ENCODE results near the gene COL4A2. TPM values are rescaled to one million over a fixed set of nuclear protein-coding genes. Genes with fewer than 3 reads are reported as not detected.

COL4A2 gene
- polyA plus RNA-seq, 3 donors, result 465 to 580 (median 554) TPM

DNA sequence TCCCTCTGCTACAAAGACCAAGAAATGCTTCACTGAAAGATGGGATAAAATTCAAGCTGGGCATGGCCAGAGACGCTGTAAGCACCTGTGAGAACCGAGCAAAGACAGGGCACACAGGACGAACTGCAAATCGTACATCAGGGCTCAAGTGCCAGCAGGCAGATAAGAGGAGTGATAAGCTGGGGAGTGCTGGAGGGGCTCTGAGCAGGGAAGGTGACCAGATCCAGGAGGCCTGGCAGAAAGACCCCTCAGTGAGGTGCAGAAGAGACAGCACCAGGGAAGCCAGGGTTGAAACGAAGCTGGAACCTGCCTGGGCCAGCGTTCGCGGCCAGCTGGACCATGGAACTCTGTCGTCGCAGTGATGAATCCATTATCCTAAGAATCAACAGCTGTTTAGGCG lies 244.2 kb downstream of the COL4A2 start:
- DNase-seq, result no peak

GRCh38 chr13:110552767-110553166 lies 245.7 kb downstream of the COL4A2 start:
- no peak for DNase-seq

GRCh38 chr13:110553417-110553816 lies 246.3 kb downstream of the COL4A2 start:
- no peak for DNase-seq

- DNase-seq, result no peak
Measured at GRCh38 chr13:110554227-110554836, 247.2 kb downstream of the COL4A2 start.

- no peak for DNase-seq
Measured at GRCh38 chr13:110554946-110555345, 247.9 kb downstream of the COL4A2 start.

DNA sequence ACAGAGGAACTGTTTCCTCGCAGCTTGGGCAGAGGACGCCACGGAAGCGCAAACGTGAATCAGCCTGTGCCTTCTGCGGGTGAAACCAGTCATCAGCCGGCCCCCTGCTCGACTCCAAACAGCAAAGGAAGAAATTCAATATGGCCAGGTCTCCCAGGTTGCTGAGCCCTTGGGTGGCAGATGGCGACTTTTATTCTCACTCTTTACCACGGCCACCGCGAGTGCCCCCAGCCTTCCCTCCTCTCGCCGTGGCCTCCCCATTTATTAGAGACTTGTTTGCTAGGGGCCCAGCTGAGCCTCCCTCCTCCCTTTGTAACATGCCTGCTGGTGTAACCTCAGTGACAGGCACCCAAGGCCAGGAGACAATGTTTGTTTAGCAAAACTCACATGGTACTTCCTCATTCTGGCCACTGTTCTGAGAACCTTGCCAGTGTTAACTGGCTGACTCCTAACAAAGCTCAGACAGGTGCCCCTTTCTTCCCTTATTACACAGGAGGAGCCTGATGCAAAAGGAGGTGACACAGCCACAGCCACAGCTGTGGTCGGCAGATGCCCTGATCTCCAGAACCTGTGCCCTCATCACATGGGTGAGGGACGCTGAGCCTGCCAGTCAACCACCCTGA lies 248.6 kb downstream of the COL4A2 start:
- DNase-seq, result no peak

DNA sequence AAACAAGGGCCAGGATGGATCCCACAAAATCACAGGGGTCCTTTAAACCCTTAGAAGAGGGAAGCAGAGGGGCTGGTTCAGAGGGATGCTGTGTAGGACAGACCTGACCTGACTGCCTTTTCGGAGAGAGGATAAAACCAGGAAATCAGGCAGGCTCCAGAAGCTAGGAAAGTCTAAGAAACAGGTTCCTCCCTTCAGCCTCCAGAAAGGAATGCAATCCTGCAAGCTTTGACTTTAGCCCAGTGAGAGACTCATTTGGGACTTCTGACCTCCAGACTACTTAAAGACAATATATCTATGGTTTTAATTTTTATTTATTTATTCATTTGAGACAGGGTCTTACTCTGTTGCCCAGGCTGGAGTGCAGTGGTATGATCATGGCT lies 249.1 kb downstream of the COL4A2 start:
- DNase-seq, result no peak

DNA sequence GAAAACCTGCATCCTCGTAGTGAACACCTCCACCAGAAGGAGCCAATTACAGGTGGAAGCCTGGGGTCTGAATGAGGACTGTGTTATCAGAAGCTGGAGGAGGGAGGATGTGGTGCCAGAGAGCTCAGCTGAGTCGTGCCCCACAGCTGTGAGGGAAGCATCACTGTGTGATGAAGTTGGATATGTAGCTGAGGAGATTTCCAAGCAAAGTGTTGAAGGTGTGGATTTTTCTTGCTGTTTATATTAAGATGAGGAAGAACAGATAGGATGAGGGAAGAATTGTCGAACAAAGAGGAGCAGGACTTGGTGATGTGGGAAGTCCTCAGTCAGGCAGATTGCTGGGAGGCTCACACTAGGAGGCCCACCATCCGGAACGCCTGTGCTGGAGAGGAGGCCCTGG lies 250.0 kb downstream of the COL4A2 start:
- DNase-seq, result no peak

DNA sequence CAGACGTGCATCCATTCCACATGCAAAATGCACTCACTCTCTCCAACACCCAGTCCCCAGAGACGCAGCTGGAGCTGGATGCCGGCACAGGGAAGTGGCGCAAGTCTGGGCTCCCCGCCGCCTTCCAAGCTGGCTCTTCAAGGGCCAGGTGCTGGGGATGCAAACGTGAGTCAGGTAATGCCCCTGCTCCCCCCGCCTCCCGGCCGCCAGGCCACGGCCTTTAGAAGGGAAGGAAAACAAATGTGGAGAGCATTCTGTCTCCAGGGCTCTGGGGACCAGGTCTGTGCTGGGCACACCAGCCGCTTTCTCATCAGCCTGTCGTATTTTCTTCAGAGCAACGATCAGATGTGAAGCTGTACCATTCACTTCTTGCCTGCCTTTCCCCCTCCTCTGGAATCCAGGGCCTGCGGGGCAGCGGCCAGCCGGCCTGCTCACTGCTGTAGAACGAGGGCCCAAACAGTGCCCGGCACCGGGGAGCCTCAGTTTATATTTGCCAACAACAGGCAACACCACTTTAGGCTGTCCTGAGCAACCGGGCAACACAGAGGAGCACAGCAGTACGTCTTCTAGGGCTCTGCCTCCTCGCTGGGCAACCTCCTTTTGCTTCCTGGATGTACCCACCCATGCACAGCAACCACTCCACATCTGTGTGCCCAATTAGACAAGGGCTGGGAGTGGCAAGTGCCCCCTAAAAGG lies 250.7 kb downstream of the COL4A2 start:
- no peak for DNase-seq

DNA sequence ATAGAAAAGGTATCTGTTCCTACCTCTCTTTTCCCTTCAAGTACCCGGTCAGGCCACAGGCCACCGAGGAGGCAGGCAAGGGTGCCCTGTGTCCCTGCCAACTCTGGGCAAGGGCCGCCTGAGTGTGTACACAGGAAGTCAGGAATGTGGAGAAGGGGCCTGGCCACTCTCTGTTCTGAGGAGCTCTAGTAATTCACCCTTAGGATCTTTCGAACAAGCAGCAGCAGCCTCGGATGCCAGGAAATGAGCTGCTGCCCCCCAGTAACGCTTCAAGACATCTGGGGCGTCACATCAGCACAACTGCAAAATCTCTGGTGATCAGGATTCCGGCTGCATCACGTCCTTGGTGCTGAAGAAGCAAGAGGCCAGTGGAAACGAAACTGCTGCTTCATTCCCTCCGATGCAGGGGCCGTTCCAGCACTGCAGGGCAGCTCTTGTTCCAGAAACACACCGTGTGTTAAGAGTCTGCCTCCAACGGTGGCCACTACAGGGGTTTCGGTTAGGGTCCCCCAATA lies 252.4 kb downstream of the COL4A2 start:
- no peak for DNase-seq

- no peak for DNase-seq
Measured at GRCh38 chr13:110559986-110560385, 252.9 kb downstream of the COL4A2 start.

DNA sequence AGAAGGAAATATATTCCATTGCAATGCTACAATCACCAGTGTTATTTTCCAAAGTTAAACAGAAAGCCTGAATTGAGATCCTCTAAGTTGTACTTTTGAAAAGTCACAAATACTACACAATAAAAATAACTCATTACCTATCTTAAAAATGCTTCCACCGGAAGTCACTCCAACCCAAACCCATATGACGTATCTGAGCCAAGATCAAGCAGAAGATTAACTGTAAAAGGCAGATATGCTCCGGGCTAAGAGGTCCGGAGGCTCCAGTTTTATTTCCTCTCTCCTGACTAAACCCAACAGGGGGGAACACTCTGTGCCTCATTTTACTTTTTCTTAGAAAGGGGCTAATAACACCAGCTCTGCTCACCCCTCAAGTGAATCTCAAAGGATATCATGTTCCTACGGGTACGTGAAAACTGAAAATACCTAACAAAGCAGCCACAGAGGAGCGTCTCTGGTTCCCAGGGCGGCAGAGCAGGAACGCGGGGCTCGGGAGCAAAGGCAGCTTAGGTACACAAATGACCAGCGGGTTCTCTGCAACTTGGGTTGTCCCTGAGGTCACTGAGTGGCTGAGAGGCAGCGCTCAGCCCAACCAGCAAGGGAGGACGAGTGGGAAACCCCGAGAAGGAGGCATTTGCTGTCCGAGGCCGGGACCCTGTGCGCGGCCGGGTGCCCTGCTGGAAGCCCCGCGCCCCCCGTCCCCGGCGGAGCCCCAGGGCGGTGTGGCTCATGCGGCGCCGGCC lies 253.7 kb downstream of the COL4A2 start:
- no peak for DNase-seq

- DNase-seq, result peak; percentile 74
Measured at GRCh38 chr13:110561344-110562035, 254.4 kb downstream of the COL4A2 start, which contains the start of gene RAB20. TSS of gene RAB20 (minus strand) at chr13:110561722. CDS start at chr13:110561519, 203 bp downstream.

- DNase-seq, result no peak
Measured at GRCh38 chr13:110562036-110562597, 255.0 kb downstream of the COL4A2 start.

Other genes with a start within 250 kb of the COL4A2 start
- gene COL4A1, start 127 bp upstream of the COL4A2 start, polyA plus RNA-seq (ENCODE audit: insufficient read length in 3 of 3), result 100 to 1,000 TPM; 465 to 569 (median 551) TPM

All from renal pelvis (tissue), 4 donors.